Tibial artery (tissue), 4 donors: ENCODE results near the gene ANKAR.

Source experiments
- DNase-seq, 2 donors: peaks; one replicate each; pipeline ENCODE4 v3.0.0-alpha.2; 2019
- H3K27ac ChIP-seq, 2 donors: fragments of 200-600 bp; sonication (generic) in 1 of 2; 1 replicate in 1 of 2; 2 replicates in 1 of 2; pipeline ENCODE4 v1.5.1; 2018 to 2019; ENCODE audit warnings: mild to moderate bottlenecking in 1 of 2
- H3K27me3 ChIP-seq, 2 donors: fragments of 200-600 bp; sonication (generic) in 1 of 2; one replicate each; pipeline versions ENCODE4 v1.5.1 to v1.6.0; 2016 to 2019
- H3K36me3 ChIP-seq, 3 donors: fragments of 200-600 bp; sonication (generic) in 2 of 3; one replicate each; pipeline ENCODE4 v1.5.1; 2016 to 2019; ENCODE audit warnings: mild to moderate bottlenecking in 2 of 3
- H3K4me1 ChIP-seq, 4 donors: fragments of 200-600 bp; sonication (generic) in 2 of 4; 1 replicate in 3 of 4; 2 replicates in 1 of 4; pipeline ENCODE4 v1.5.1; 2016 to 2019
- H3K4me3 ChIP-seq, 2 donors: fragments of 200-600 bp; sonication (generic) in 1 of 2; 1 replicate in 1 of 2; 2 replicates in 1 of 2; pipeline ENCODE4 v1.5.1; 2018 to 2019; ENCODE audit warnings: mild to moderate bottlenecking in 2 of 2
- H3K9me3 ChIP-seq, 3 donors: fragments of 200-600 bp; sonication (generic) in 1 of 3; one replicate each; pipeline ENCODE4 v1.5.1; 2016 to 2019
- intact Hi-C: fragments of 100-400 bp; cut with DNase I; formaldehyde crosslinking; loops from one replicate; pipeline ENCODE4 v1.15.0; 2023; ENCODE audit warnings: low total_unique reads
- TF ChIP-seq, protein P1 (sequence below), 2 experiments: fragments of 200-600 bp in 1 of 2; fragments of 450-650 bp in 1 of 2; IDR thresholded peaks; one replicate each; pipeline ENCODE4 v1.5.1; 2017 to 2019; ENCODE audit warnings: antibody characterized with exemption in 2 of 2, mild to moderate bottlenecking in 1 of 2, moderate library complexity in 1 of 2

ANKAR gene

DNA sequence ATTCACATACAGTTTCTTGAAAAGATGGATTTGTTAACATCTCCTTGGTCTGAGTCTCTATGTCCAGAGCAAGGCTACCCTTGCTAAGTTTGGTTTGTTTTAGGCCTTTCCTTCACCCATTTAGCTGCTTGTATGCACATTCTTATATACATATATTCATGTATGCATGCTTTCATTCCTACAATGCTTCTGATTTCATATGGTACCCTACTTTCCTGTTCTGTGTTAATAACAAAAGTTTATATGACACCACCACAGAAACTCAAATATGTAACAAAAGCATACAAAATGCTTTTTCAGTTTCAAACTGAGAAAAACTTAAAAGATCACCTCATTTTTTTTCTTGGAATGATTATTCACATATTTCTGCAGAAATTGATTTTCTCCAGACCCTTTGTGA is 48.7 kb downstream of the ANKAR start:
- no peak for DNase-seq
- TF ChIP-seq, protein P1, sequence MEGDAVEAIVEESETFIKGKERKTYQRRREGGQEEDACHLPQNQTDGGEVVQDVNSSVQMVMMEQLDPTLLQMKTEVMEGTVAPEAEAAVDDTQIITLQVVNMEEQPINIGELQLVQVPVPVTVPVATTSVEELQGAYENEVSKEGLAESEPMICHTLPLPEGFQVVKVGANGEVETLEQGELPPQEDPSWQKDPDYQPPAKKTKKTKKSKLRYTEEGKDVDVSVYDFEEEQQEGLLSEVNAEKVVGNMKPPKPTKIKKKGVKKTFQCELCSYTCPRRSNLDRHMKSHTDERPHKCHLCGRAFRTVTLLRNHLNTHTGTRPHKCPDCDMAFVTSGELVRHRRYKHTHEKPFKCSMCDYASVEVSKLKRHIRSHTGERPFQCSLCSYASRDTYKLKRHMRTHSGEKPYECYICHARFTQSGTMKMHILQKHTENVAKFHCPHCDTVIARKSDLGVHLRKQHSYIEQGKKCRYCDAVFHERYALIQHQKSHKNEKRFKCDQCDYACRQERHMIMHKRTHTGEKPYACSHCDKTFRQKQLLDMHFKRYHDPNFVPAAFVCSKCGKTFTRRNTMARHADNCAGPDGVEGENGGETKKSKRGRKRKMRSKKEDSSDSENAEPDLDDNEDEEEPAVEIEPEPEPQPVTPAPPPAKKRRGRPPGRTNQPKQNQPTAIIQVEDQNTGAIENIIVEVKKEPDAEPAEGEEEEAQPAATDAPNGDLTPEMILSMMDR (IDR thresholded peaks at IDR 0.05) = no peak
- H3K27ac ChIP-seq = no peak overlapping the region
- H3K9me3 ChIP-seq = no peaks in the 10 kb centered on the region
- intact Hi-C loops = no loop called here
- no peaks in the 10 kb centered on the region for H3K27me3 ChIP-seq
- H3K36me3 ChIP-seq = peaks cover 0 to 3% (median 2%) of the 10 kb centered on the region in 3 donors
- no peaks in the 10 kb centered on the region for H3K4me1 ChIP-seq
- no peak overlapping the region for H3K4me3 ChIP-seq
